ENCODE results near the gene ANKRD29.
"Not testable (repeated sequence)": the region's sequence is repeated elsewhere in the genome, so short reads cannot be mapped to it uniquely, and the experiment has no call there.

Gene ANKRD29

GRCh38 chr18:23578891-23579653, 83.6 kb downstream of the ANKRD29 start:
- FAIRE-seq = no peak

- no peak for FAIRE-seq
Observed at GRCh38 chr18:23578067-23578701, 84.5 kb downstream of the ANKRD29 start.

DNA sequence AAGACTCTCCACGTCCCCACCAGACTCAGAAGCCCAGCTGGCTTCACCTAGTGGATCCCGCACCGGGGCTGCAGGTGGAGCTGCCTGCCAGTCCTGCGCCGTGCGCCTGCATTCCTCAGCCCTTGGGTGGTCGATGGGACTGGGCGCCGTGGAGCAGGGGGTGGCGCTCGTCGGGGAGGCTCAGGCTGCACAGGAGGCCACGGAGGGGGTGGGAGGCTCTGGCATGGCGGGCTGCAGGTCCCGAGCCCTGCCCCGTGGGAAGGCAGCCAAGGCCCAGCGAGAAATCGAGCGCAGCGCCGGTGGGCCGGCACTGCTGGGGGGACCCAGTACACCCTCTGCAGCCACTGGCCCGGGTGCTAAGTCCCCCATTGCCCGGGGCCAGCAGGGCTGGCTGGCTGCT, 85.2 kb downstream of the ANKRD29 start:
- not testable (repeated sequence) for FAIRE-seq

- FAIRE-seq = no peak
Observed at GRCh38 chr18:23575309-23575651, 87.4 kb downstream of the ANKRD29 start.

- FAIRE-seq = no peak
Observed at GRCh38 chr18:23574611-23575308, 88.0 kb downstream of the ANKRD29 start.

DNA sequence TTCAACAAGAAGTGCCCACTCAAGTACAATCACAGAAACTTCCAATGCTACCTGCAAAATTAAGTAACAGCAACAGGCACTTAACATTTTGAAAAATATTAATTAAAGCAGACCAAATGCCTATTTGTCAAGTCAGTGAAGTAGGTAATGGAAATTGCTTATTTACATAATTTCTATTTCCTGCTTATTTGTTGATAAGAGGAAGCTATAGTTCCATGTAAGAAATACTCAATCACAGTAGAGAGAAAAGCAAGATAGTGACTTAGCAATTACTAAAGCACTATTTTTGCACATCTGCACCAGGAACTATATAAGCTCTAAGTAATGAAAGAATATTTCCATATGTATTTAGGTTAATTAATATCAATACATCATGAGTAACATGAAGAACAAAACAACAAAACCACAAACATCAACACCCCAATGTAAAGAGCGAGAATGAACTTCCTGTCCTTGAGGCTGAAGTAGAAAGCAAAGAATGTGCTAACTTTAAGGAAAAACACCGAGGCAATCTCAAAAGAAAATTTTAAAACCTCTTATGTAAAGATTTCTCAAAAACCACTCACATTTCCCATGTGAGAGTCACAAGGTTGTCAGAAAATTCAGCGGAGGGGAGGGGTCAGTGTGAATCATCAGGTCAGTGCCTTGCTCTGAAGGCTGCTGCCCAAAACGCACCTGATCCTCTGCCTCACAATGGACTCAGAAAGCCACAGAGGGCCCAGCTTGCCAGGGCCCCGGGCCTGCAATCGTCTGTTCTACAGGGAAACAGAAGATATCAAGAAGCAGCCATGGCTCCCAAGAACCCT, 88.9 kb downstream of the ANKRD29 start:
- no peak for FAIRE-seq

GRCh38 chr18:23573020-23573419, 89.7 kb downstream of the ANKRD29 start:
- FAIRE-seq = no peak

GRCh38 chr18:23572570-23572969, 90.1 kb downstream of the ANKRD29 start:
- FAIRE-seq = no peak

GRCh38 chr18:23572012-23572411, 90.7 kb downstream of the ANKRD29 start:
- FAIRE-seq = no peak

- FAIRE-seq = no peak
Observed at GRCh38 chr18:23570912-23571504, 91.7 kb downstream of the ANKRD29 start.

DNA sequence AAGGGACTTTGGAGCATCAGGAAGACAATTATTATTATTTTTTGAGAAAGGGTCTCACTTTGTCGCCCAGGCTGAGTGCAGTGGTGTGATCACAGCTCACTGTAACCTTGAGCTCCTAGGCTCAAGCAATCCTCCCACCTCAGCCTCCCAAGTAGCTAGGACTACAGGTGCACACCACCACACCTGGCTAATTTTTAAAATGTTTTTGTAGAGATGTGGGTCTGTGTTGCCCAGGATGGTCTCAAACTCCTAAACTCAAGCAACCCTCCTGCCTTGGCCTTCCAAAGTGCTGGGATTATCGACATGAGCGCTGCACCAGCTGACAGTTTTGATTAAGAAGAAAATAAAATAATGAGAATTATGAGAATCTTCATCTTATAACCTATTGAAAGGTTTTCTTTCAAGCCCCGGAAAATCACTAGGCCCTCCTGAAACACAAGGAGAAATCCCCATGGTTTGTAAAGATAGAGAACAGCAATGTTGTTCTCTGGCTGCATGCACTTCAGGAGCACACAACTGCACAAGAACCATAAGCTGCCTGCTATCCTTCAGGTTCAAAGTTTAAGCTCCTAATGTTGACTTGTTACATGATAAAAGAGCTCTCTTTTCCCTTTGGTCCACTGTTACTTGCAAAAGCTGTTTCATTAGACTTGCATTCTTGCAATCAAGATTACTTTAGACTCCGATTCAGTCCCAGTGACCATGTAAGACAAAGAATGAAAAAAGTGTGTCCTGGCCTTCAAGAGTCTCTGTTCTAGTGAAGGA, 93.2 kb downstream of the ANKRD29 start:
- FAIRE-seq = no peak

- FAIRE-seq = no peak
Observed at GRCh38 chr18:23568281-23569138, 94.2 kb downstream of the ANKRD29 start.

DNA sequence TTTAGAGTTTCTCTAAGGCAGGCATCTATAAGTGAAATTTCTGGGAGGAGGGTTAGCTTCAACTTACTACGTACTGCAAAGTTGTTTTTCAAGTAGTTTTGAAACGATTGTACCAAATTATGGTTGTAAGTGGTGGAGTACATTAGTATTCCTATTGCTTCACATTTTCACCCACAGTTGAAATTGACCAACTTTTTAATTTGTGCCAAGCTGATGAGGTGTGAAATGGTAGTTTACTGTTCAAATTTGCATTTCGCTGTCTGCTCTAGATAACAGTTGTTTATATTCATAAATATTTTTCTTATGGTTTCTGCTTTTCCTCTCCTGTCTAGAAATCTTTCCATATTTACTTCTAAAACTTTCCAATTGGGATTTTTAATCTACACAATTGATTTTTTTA, 95.0 kb downstream of the ANKRD29 start:
- FAIRE-seq = no peak

DNA sequence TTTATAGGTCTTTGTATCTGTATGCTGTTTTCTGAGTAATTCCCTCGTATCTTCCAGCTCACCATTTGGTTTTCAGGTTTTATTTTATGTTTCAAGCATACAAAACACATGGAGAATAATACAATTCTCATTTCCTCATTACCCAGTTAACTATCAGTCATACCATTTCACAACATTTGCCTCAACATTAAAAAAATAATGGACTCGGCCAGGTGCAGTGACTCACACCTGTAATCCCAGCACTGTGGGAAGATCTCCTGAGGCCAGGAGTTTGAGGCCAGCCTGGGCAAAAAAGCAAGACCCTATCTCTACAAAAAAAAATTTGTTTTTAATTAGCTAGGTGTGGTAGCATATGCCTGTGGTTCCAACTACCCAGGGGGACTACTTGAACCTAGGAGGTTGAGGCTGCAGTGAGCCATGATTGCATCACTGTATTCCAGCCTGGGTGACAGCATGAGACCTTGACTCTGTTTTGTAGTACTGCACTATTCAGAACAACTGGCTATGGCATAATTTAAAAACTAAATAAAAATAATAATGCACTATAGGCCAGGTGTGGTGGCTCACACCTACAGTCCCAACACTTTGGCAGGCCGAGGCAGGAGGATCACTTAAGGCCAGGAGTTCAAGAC, 96.7 kb downstream of the ANKRD29 start:
- no peak for FAIRE-seq

DNA sequence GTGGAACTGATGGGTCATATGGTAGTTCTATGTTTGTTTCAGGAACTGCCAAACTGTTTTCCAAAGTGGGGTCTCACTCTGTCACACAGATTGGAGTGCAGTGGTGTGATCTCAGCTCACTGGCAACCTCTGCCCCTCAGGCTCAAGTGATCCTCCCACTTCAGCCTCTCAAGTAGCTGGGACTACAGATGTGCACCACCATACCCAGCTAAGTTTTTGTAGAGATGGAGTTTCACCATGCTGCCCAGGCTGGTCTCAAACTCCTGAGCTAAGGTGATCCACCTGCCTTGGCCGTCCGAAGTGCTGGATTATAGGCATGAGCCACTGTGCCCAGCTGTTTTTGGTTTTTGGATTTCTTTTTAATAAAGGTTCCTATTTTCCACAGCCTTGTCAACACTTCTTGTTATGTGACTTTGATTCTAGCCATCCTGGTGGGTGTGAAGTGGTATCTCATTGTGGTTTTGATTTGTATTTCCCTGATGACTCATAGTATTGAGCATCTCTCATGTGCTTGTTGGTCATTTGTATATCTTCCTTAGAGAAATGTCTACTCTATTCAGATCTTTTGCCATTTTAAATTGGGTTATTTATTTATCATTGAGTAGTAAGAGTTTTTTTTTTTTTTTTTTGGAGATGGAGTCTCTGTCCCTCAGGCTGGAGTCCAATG, 99.2 kb downstream of the ANKRD29 start:
- FAIRE-seq = no peak

- FAIRE-seq = no peak
Observed at GRCh38 chr18:23560186-23560585, 102.5 kb downstream of the ANKRD29 start.

DNA sequence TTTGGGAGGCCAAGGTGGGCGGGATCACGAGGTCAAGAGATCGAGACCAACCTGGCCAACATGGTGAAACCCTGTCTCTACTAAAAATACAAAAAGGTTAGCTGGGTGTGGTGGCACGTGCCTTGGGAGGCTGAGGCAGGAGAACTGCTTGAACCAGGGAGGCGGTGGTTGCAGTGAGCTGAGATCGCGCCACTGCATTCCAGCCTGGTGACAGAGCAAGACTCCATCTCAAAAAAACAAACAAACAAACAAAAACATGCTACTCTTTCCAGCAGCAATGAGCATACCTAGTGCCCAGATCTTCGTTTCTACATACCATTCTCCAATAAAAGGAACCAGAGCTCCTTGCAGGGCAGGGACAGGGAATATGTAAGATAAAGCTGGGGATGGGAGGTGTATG, 105.2 kb downstream of the ANKRD29 start:
- FAIRE-seq = not testable (repeated sequence)

GRCh38 chr18:23556145-23556780, 106.4 kb downstream of the ANKRD29 start:
- FAIRE-seq = no peak

DNA sequence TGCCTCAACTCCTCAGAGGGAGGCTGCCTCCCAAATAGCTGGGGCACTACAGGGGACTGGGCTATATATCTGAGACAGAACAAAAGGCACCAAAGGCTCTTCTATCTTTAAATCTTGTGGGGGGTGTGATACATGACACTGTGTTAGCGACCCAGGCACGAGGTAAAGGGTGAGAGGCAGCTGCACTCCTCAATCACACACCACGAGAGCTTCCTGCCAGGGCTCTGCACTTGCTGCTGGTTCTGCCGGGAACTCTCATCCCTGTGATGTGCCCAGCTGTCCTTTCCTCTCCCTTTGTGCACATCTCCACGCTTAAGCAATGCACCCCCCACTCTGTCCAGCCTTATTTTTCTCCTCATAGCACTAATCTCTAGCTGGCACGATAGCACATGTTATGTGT, 108.8 kb downstream of the ANKRD29 start:
- no peak for FAIRE-seq

All from colon (tissue), 2 donors.